ENCODE results near the gene RTL5.
"Not testable (repeated sequence)": the region's sequence is repeated elsewhere in the genome, so short reads cannot be mapped to it uniquely, and the experiment has no call there.

RTL5 gene

GRCh38 chrX:72131317-72132294 is at the start of gene RTL5:
Gene RTL5, minus strand, starts transcription at chrX:72131915.
- H3K27me3 Mint-ChIP-seq: peaks cover 5% of the 10 kb centered on the region
- no peaks in the 10 kb centered on the region for H3K9me3 Mint-ChIP-seq (ENCODE audit: low read depth)
- no peaks in the 10 kb centered on the region for H3K36me3 Mint-ChIP-seq
- peak within 1 kb of the TSS; percentile 76 for H3K4me3 Mint-ChIP-seq
- no peak within 1 kb of the TSS for H3K27ac Mint-ChIP-seq
- H3K4me1 Mint-ChIP-seq (ENCODE audit: low read depth): peaks cover 8% of the 10 kb centered on the region

- H3K27ac Mint-ChIP-seq: no peak overlapping the region
- H3K4me3 Mint-ChIP-seq: no peak overlapping the region
- no peaks in the 10 kb centered on the region for H3K36me3 Mint-ChIP-seq
- H3K27me3 Mint-ChIP-seq: no peaks in the 10 kb centered on the region
- peaks cover 12% of the 10 kb centered on the region for H3K4me1 Mint-ChIP-seq (ENCODE audit: low read depth)
- H3K9me3 Mint-ChIP-seq (ENCODE audit: low read depth): no peaks in the 10 kb centered on the region
Measured at GRCh38 chrX:72180539-72180938, 48.8 kb upstream of the RTL5 start.

DNA sequence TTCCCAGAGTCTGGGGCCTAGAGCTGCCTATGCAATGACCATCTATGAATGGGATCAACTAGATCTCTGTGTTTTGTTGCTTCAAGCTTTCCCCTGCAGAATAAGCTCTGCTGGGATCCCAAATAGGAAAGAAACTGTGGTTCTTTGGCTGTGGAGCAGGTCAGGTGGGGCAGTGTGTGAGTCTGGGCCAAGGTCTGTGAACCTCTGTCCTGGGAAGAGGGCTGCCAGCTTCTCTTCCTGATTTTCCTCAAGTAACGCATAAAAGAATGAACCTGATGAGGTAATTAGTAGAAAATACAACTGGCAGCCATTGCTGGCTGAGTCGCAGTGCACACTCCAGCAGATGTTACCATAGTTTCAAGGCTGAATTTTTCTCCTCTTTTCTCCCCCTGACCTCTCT is 45.3 kb upstream of the RTL5 start:
- Mint-ChIP-seq H3K27ac (no peak overlapping the region), H3K36me3 (no peaks in the 10 kb centered on the region), H3K4me1 (ENCODE audit: low read depth) (peaks cover 7% of the 10 kb centered on the region), H3K9me3 (ENCODE audit: low read depth) (no peaks in the 10 kb centered on the region), H3K27me3 (no peaks in the 10 kb centered on the region), H3K4me3 (no peak overlapping the region)

DNA sequence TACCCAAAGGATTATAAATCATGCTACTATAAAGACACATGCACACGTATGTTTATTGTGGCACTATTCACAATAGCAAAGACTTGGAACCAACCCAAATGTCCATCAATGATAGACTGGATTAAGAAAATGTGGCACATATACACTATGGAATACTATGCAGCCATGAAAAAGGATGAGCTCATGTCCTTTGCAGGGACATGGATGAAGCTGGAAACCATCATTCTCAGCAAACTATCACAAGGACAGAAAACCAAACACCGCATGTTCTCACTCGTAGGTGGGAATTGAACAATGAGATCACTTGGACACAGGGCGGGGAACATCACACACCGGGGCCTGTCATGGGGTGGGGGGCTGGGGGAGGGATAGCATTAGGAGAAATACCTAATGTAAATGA is 44.6 kb upstream of the RTL5 start:
- not testable (repeated sequence) for H3K4me3 Mint-ChIP-seq; H3K4me1 Mint-ChIP-seq (ENCODE audit: low read depth); H3K27ac Mint-ChIP-seq; H3K36me3 Mint-ChIP-seq; H3K27me3 Mint-ChIP-seq; H3K9me3 Mint-ChIP-seq (ENCODE audit: low read depth)

DNA sequence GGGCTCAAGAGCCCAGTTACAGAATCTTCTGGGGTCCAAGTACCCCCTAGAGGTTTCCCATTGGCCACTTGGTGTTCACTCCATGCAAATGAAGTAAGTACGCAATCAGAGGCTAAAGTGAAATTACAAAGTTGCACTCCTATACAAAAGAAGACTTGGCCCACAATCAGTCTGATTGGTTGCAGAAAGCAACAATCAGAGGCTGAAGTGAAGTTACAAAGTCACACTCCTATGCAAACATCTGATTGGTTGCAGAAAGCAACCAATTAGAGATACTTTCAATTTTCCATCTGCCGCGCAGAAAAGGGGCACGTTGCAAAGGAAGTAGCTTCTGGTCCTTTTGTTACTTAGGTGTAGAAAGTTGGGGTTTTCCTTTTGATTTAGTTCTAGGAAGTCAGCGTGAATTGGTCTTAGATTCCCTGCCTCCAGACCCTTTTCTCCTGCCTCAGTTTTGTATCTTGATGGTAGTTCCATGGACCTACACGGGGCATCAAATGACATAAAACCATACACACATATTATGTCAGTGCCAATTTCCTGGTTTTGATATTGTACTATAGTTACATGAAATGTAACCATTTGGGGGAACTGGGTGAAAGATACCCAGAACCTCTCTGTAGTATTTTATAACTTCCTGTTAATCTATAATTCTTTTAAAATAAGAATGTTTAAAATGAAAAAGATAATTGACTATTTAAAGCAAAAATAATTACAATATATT is 37.5 kb upstream of the RTL5 start:
- Mint-ChIP-seq H3K4me1 (ENCODE audit: low read depth) (peaks cover 3% of the 10 kb centered on the region), H3K36me3 (no peaks in the 10 kb centered on the region), H3K27me3 (no peaks in the 10 kb centered on the region), H3K27ac (peak overlapping the region; percentile 89), H3K9me3 (ENCODE audit: low read depth) (no peaks in the 10 kb centered on the region), H3K4me3 (peak overlapping the region; percentile 66)

DNA sequence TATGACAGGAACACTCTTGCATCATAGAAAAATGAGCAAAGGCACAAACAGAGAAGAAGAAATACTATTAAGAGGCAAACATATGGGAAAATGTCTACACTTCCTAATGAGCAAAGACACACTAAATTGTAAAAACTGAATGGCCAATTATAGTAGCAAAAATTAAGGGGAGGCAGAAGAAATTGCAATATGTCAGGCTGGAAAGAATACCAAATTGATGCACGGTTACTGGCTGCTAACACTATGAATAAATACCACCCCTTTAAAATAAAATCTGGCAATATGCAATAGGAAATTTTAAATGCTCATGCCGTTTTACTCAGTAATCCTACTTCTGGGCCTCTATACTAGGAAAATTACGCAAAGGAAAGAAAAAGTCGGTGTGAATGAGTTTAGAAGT is 33.8 kb upstream of the RTL5 start:
- no peak overlapping the region for H3K4me3 Mint-ChIP-seq

DNA sequence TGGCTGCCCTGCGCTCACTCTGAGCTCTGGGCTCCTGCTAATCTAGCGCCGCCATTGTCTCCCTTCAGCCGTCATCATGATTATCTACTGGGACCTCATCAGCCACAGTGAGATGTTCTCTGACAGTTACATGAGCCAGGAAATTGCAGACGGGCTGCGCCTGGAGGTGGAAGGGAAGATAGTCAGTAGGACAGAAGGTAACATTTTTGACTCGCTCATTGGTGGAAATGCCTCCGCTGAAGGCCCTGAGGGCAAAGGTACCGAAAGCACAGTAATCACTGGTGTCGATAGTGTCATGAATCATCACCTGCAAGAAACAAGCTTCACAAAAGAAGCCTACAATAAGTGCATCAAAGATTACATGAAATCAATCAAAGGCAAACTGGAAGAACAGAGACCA is 28.1 kb upstream of the RTL5 start:
- Mint-ChIP-seq H3K27ac (no peak overlapping the region), H3K9me3 (ENCODE audit: low read depth) (no peaks in the 10 kb centered on the region), H3K4me1 (ENCODE audit: low read depth) (no peaks in the 10 kb centered on the region), H3K4me3 (no peak overlapping the region), H3K36me3 (no peaks in the 10 kb centered on the region), H3K27me3 (peaks cover 1% of the 10 kb centered on the region)

More for the DNA sequence above, 33.8 kb upstream of the RTL5 start:
- Mint-ChIP-seq H3K9me3 (ENCODE audit: low read depth) (no peaks in the 10 kb centered on the region), H3K27ac (no peak overlapping the region), H3K36me3 (no peaks in the 10 kb centered on the region), H3K27me3 (no peaks in the 10 kb centered on the region), H3K4me1 (ENCODE audit: low read depth) (peaks cover 3% of the 10 kb centered on the region)

DNA sequence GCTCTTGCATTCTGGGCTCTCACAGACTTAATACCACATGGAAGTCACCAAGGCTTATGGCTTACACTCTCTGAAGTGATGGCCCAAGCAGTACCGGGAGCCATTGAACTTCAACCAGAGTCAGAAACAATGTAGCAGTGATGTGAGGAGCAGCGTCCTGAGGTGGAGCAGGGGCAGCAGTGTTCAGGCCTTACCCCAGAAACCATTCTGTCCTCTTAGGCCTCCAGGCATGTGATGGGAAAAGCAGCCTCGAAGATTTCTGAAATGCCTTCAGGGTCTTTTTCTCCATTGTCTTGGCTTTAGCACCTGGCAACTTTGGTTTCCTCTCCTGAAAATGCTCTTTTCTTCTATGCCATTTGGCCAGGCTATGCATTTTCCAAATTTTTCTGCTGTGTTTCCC is 27.1 kb upstream of the RTL5 start:
- no peaks in the 10 kb centered on the region for H3K36me3 Mint-ChIP-seq
- no peak overlapping the region for H3K27ac Mint-ChIP-seq
- peaks cover 1% of the 10 kb centered on the region for H3K27me3 Mint-ChIP-seq
- H3K4me1 Mint-ChIP-seq (ENCODE audit: low read depth): no peaks in the 10 kb centered on the region
- no peak overlapping the region for H3K4me3 Mint-ChIP-seq
- H3K9me3 Mint-ChIP-seq (ENCODE audit: low read depth): no peaks in the 10 kb centered on the region

GRCh38 chrX:72146527-72146926 is 14.8 kb upstream of the RTL5 start:
- H3K4me3 Mint-ChIP-seq: no peak overlapping the region
- H3K4me1 Mint-ChIP-seq (ENCODE audit: low read depth): peaks cover 13% of the 10 kb centered on the region
- no peaks in the 10 kb centered on the region for H3K9me3 Mint-ChIP-seq (ENCODE audit: low read depth)
- no peaks in the 10 kb centered on the region for H3K27me3 Mint-ChIP-seq
- H3K27ac Mint-ChIP-seq: no peak overlapping the region
- H3K36me3 Mint-ChIP-seq: no peaks in the 10 kb centered on the region

DNA sequence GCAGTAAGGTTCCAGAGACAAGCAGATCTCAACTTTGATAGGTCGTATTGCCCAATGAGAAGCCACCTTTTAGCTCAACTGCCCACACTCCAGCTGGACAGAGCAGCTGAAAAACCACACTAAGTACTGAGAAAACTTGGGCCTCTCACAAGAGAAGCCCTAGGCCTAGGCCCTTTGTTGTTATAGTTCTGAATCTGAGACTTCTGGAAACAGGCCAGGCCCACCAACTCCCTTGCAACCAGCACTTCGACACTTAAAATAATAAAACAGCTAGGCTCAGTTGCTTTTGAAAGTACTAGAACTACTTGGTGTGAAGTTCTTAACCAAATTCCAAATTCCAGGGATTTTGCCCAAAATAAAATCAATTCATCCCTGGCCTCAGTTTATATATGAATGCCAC is 13.5 kb upstream of the RTL5 start:
- H3K4me1 Mint-ChIP-seq (ENCODE audit: low read depth): peaks cover 17% of the 10 kb centered on the region
- H3K4me3 Mint-ChIP-seq: no peak overlapping the region
- peaks cover 2% of the 10 kb centered on the region for H3K27me3 Mint-ChIP-seq
- H3K9me3 Mint-ChIP-seq (ENCODE audit: low read depth): no peaks in the 10 kb centered on the region
- no peak overlapping the region for H3K27ac Mint-ChIP-seq
- peaks cover 4% of the 10 kb centered on the region for H3K36me3 Mint-ChIP-seq

GRCh38 chrX:72143609-72143907 is 11.8 kb upstream of the RTL5 start:
- Mint-ChIP-seq H3K27ac (no peak overlapping the region), H3K27me3 (peaks cover 2% of the 10 kb centered on the region), H3K4me3 (no peak overlapping the region), H3K9me3 (ENCODE audit: low read depth) (no peaks in the 10 kb centered on the region), H3K36me3 (peaks cover 6% of the 10 kb centered on the region), H3K4me1 (ENCODE audit: low read depth) (peaks cover 17% of the 10 kb centered on the region)

DNA sequence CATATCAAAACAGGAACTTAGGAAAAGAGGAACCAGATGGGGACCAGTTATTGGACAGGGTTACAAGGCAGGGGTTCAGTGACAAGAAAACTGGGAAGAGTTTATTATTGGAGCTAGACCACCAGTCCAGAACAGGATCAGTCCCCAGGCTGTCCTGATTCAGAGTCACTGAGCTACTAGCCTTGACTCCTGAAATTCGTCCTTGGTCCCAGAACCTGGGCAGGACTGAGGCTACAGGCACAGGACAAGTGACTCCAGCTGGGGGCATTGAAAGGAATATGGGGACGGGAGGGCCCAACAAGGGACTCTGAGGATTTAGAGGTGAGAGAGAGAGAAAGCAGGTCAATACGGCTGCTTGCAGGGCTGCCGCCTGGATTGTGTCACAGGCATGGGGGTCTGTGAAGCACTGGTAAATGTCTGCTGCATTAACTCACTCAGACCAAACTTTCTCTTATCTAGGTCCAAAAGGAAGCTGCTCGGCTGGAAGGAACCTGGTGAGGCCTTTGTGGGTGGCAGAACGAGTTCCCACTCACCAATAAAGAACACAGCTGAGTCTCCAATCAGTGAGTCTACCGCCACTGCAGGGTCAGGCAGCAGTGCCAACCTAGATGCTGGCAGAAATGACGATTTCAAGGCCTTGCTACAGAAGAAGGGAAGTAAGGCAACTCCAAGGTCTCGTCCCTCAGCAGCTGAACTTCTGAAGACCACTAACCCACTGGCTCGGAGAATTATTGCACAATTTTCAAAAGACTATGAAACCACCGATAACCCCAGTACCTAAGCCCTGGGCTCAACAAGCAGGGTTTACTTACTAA is 11.3 kb upstream of the RTL5 start:
- Mint-ChIP-seq H3K27me3 (peaks cover 2% of the 10 kb centered on the region), H3K27ac (no peak overlapping the region), H3K9me3 (ENCODE audit: low read depth) (no peaks in the 10 kb centered on the region), H3K4me3 (no peak overlapping the region), H3K36me3 (peaks cover 6% of the 10 kb centered on the region), H3K4me1 (ENCODE audit: low read depth) (peaks cover 17% of the 10 kb centered on the region)

GRCh38 chrX:72142094-72142793 is 10.5 kb upstream of the RTL5 start:
- Mint-ChIP-seq H3K4me1 (ENCODE audit: low read depth) (peaks cover 17% of the 10 kb centered on the region), H3K36me3 (peaks cover 6% of the 10 kb centered on the region), H3K4me3 (no peak overlapping the region), H3K27me3 (peaks cover 2% of the 10 kb centered on the region), H3K27ac (no peak overlapping the region), H3K9me3 (ENCODE audit: low read depth) (no peaks in the 10 kb centered on the region)

- Mint-ChIP-seq H3K4me3 (no peak overlapping the region), H3K9me3 (ENCODE audit: low read depth) (no peaks in the 10 kb centered on the region), H3K27me3 (peaks cover 2% of the 10 kb centered on the region)
Measured at GRCh38 chrX:72141372-72142004, 9.8 kb upstream of the RTL5 start.

More at GRCh38 chrX:72141372-72142004, 9.8 kb upstream of the RTL5 start:
- Mint-ChIP-seq H3K4me1 (ENCODE audit: low read depth) (peaks cover 17% of the 10 kb centered on the region), H3K27ac (no peak overlapping the region), H3K36me3 (peaks cover 6% of the 10 kb centered on the region)

Measured in activated naive CD8-positive, alpha-beta T cell (primary cell).